Stimulated activated CD4-positive, alpha-beta T cell treated with anti-CD3 and anti-CD28 coated beads, Interleukin-1b, Interleukin-23, amount 100 ng/mL, for 1 hour (primary cell): ENCODE data around the gene PARP12.
"Not testable (repeated sequence)": the region's sequence is repeated elsewhere in the genome, so short reads cannot be mapped to it uniquely, and the experiment has no call there.

Experiments
- DNase-seq, 2 donors: peaks; one replicate each; pipeline ENCODE4 v3.0.0-alpha.2; 2020; ENCODE audit warnings: low read depth in 2 of 2

The PARP12 gene, protein sequence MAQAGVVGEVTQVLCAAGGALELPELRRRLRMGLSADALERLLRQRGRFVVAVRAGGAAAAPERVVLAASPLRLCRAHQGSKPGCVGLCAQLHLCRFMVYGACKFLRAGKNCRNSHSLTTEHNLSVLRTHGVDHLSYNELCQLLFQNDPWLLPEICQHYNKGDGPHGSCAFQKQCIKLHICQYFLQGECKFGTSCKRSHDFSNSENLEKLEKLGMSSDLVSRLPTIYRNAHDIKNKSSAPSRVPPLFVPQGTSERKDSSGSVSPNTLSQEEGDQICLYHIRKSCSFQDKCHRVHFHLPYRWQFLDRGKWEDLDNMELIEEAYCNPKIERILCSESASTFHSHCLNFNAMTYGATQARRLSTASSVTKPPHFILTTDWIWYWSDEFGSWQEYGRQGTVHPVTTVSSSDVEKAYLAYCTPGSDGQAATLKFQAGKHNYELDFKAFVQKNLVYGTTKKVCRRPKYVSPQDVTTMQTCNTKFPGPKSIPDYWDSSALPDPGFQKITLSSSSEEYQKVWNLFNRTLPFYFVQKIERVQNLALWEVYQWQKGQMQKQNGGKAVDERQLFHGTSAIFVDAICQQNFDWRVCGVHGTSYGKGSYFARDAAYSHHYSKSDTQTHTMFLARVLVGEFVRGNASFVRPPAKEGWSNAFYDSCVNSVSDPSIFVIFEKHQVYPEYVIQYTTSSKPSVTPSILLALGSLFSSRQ

DNA sequence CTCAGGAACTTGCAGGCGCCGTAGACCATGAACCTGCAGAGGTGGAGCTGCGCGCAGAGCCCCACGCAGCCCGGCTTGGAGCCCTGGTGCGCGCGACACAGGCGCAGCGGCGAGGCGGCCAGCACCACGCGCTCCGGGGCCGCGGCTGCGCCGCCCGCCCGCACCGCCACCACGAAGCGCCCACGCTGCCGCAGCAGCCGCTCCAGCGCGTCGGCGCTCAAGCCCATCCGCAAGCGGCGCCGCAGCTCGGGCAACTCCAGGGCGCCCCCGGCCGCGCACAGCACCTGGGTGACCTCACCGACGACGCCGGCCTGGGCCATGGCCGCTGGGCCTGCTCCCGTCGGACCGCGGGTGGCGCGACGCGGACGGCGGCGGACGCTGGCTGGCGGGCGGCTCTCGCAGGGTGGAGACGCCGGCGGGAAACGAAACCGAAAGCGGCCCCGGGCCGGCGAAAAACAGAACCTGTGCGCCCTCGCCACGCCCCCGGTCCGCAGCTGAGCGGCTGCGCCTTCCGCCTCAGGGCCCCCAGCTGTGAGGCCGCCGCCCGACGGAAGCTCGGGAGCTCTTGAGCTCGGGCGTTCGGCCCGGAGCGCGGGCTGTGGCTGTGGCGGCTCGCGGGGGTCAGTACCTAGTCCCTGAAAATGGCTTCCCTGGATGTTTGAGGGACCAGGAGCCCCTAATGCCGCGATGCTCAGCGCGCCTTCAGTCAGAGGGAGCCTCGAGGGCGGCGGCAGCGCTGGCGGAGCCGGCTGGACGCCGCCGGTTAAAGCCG is at the start of gene PARP12:
PARP12 (minus strand) TSS at position 424 of the 772 bp plus-strand sequence; CDS start at position 320, 104 bp downstream.
- peak; percentile 59 to 66 for DNase-seq

DNA sequence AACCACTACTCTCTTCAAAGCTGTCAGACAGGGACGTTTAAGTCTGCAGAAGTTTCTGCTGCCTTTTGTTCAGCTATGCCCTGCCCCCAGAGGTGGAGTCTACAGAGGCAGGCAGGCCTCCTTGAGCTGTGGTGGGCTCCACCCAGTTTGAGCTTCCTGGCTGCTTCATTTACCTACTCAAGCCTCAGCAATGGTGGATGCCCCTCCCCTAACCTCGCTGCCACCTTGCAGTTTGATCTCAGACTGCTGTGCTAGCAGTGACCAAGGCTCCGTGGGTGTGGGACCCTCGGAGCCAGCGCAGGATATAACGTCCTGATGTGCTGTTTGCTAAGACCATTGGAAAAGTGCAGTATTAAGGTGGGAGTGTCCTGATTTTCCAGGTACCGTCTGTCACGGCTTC is 46.0 kb upstream of the PARP12 start:
- DNase-seq, result not testable (repeated sequence)

DNA sequence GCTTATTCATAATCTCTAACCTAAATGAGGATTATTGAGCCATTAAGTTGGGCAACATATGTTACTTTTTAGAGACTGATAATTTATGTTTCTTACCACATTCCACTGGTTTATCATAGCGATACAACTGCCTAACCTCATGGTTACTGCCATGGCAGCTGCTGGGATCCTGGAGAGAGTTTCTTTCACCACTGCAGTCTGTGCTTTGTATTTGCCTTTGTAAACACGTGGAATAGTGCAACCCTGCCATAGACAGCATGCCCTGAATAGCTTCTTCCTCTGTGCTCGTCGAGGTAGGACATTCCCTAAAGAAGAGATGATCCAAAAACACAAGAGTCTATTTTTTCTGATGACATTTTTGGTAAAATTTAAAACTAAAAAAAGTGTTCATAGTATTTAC is 33.7 kb upstream of the PARP12 start:
- DNase-seq, result no peak

DNA sequence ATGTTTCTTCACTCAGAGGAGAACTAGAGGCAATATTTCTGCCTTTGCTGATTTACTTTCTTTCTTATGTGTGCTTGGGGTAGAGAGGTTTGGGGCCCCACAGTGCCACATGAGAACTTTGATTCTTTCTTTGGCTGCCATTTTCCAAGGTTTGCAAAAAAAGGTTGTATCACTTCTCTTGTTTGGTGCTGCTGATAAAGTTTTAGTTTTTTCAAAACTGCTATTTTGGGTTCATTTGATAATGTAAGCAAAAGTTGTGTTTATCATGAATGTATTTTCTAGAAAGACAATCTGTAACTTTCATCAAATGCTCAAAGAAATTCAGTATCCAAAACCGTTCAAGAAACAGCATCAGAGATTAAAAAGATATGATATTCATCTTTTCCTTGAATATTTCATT is 30.6 kb upstream of the PARP12 start:
- no peak for DNase-seq

DNA sequence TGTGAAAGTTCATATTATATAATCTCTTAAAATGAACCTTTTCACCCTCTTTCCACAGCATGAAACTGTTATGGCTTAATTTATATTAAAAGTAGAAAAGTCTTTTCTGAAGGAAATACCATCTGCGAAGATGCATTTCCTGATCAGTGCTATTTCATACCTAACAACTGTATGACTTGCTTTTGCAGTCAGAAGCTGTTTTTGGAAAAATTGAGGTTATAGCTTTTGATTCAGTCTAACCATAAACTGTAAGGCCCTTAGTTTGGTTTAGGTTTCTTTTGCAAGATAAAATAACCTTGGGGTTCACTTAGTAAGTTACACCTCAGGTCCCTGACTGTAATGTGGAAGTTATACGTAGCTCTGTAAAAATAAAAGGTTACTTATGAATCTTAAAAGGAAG is 22.7 kb upstream of the PARP12 start:
- no peak for DNase-seq

DNA sequence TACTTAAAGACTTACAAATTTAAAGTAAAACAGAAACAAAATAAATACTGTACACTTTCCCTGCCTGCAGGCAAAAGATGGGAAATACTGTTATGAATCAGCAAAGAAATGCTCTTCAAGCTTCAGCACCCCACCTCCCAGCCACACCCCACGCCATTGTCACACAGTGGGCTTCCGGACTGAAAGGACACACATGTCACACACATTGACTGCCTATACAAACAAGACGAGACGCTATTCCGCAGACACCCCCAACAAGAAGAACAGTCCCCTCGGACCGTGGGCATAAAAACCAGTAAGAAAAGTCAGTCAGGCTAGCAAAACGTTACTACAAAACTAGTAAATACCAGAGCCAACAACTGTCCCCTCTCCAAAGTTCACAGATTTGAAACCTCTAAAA is 22.2 kb upstream of the PARP12 start:
- no peak for DNase-seq

DNA sequence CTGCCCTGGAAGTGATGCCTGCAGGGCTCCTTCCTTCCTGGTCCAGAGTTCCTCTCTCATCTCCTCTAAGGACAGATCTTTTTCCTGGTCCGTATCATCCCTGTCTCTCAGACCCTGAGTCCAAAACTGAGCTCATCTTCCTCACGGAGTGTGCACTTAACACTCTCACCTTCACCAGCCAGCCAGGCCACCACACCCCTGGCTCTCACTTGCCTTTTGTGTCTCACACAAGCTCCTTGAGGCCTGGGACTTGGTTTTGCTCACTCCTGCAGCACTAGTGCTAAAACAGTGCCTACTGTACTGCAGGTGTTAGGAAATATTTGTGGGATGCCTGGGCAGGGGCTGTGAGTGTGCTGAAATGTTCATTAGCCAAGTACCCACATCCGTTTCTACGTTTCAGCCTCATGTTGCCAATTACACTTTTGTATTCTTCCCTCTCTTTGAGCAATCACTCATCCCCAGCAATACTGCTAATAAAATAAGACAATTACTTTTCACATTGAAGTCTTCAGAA is 21.4 kb upstream of the PARP12 start:
- DNase-seq, result no peak

DNA sequence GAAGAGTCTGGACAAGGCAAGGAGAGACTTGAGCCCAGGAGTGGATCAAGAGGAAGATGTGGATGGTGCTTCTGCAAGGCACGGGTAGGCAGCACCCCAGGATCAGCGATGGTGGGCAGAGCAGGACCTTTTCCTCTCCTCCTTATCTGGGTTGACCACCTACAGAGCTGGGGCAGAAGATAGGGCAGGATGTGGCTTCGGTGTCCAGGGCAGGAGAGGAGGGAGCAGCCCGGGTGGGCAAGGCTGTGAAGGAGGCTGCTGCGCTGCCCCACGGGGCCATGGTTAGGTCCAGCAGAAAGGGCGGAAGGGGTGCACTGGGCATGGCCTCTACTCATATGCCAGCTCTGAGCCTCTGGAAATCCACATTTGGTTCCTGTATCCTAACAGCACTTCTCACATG is 20.0 kb upstream of the PARP12 start:
- DNase-seq, result no peak

DNA sequence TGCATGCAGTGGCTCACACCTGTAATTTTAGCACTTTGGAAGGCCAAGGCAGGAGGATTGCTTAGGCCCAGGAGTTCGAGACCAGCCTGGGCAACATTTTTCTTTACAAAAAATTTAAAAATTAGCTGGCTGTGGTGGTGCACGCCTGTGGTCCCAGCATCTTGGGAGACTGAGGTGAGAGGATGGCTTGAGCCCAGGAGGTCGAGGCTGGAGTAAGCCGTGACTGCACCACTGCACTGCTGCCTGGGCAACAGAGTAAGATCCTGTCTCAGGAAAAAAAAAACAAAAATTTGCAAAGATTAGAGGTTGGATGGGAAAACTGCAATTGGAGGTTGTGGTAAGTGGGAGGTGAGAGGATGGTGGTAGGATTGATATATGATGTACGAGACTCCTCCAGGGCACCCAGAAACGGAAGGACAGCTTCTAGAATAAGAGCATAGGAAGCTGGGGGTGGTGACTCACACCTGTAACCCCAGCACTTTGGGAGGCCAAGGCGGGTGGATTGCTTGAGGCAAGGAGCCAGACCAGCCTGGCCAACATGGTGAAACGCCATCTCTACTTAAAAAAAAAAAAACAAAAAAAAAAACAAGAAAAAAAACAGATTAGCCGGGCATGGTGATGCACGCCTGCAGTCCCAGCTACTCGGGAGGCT is 19.1 kb upstream of the PARP12 start:
- no peak for DNase-seq

DNA sequence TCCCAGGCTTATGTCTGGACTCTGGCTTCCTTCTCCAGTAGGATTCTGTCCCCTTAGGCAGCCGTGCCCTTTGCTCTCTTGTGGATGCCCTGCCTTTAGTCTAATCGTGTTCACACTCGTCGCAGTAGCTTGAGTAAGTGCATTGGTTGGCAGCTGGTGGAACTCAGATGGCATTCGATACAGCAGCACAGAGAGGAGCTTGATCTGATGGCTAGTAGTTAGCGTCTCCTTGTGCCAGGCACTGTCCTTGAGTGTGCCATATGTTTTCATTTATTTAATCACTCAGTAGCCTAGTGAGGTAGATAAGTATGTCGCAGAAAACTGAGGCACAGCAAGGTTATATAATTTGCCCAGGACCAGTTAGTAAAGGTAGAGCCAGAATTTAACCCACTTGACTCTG is 18.2 kb upstream of the PARP12 start:
- DNase-seq, result no peak

DNA sequence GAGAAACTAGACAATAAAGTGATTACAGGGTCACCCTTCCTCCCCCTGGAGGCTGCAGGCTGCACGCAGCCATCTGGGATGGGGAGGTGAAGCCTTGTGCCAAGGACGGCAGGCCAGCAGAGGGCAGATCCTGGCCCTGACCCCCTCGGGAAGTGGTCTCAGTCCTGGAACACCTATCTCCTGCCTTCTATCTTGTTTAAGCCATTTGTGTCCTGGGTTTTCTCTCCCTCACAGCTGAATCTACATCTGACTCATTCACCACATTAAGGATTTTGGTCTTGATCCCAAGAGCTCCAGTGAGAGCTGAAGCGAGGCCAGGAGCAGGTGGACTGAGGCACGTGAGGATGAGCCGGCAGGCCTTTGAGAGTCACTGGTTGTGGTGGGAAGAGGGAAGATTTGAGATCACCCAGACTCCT is 16.4 kb upstream of the PARP12 start:
- DNase-seq, result no peak

DNA sequence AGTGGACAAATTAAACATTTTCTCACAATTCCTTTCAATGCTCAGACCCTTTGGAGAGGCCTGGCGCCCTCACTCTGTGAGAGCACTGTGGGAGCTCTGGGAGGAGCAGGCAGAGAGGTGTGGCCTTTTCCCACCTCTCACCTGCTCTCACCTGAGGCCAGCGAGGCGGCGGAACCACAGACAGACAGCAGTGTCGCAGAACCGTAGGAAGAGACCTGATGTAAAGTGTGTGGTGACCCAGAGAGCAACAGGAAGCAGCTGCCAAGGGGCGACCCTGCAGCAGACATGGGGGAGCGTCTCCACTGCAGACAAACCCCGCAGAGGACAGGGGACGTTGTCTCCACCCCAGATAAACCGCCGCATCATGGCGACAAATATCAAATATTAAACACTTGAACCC is 15.6 kb upstream of the PARP12 start:
- no peak for DNase-seq

DNA sequence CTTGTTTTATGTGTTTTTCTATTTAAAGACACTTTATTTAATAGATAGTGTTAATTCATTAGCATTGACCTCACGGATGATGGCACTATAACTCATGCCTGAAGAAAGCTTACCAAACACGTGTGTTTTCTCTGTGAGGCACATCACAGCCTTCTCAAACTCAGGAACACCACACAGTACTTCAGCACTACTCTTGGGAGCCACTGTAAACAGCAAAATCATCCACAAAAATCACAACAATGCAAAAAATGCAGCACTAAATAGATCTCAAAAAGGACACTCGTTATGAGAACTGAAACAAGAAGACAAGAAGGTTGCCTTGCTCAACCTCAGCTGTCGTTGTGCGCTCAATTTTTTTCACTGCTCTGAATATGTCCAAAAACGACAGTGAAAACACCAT is 12.0 kb upstream of the PARP12 start:
- no peak for DNase-seq

DNA sequence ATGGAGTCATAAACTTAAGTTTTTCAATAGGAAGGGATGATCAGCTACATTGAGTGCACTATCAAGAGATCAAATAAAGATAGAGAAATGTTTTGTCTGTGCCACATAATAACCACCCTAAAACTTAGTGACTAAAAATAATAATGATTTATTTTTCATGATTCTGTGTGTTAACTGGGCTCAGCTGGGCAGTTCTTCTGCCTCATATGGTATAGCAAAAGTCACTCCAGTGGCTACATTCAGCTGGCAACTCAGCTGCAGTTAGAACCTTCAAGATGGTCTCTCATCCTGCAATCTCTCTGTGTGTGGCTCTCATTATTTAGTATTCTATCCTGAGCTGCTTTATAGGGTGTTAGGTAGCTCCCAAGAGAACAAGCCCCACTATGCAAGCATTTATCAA is 7.8 kb upstream of the PARP12 start:
- DNase-seq, result no peak

DNA sequence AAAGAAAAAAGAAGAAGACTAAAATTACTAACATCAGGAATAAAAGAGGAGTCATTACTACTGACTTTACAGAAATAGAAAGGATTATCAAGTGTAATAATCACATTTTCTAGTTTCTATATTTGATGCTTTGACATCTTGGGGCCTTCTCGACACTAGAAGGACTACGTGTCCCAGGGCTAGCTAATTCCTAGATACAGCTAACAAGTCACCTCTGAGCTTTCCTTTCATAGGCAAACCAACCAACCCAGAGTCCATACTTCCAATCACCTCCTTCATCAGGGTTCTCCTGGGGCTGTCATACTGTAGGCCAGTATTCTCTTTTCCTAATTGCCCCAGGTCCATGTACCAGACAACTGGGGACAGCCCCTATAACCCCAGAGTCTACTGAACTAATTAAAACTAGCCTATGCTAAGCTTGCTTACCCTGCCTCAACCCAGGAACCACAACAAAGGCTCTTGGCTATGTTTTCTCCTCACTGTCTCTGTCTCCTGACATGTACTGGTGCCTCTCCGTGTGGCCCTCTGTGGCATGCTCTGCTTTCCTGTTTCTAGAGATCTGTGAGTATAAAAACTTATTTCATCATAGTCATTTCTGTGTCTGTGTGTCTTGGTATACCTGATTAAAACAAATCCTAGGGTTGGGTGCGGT is 6.7 kb upstream of the PARP12 start:
- no peak for DNase-seq

DNA sequence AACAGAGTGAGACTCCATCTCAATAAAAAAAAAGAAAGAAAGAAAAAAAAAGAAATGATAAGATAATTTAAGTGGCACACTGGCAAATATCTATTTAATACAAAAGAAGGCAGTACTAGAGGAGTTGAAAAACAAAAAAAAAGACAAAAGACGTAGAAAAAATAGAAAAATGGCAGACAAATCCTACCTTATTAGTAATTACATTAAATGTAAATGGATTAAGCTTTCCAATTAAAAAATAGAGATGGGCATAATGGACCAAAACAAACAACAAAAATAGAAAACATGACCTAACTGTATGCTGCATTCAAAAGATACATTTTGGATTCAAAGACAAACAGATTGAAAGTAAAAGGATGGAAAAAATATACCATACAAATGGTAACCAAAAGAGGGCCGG is 5.3 kb upstream of the PARP12 start:
- no peak for DNase-seq

DNA sequence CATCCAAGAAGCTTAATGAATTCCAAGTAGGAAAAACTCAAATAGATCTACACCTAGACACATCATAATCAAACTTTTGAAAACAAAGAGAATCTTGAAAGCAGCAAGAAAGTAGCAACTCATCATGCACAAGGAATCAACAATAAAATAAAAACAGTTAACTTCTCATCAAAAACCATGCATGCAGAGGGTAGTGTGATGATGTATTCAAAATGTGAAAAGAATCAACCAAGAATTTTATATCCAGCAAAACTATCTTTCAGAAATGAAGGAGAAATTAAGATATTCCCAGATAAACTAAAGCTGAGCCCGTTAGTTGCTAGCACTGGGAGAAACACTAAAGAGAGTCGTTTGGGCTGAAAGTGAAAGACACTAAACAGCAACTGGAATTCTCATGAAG is 4.3 kb upstream of the PARP12 start:
- DNase-seq, result no peak

DNA sequence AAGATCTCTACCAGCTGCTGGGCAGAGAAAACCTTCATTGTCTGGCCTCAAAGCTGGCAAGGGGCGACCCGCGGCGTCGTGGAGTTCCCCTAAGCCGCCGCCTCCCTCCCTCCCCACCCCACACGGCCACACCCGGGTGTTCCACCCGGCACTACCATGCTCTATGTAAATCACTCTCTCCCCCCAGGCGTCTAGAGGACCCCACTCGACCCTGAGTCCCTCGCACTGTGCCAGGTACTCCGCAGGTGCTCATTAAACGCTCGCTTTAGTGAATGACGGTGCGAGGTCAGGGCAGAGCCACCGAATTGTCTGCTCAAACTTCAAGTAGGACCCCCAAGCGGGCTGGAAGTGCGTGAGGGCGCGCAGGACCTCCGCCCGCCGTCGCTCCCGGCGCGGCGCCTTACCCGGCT is 628 bp downstream of the PARP12 start:
- DNase-seq, result no peak

DNA sequence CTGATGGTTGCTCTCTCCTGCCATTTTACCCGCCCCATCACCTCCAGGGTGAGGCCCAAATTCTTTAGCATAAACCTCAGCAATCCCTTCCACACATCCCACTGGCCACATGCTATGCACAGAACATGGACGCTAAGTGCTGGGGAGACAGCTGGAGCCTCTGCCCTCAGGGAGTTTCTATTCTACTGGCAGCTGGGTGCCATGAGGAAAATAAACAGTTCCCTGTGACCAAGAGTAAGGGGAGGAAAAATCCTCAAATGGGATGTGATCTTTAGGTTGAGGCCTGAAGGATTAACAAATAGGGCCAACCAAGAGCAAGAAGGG is 1.2 kb downstream of the PARP12 start:
- no peak for DNase-seq

DNA sequence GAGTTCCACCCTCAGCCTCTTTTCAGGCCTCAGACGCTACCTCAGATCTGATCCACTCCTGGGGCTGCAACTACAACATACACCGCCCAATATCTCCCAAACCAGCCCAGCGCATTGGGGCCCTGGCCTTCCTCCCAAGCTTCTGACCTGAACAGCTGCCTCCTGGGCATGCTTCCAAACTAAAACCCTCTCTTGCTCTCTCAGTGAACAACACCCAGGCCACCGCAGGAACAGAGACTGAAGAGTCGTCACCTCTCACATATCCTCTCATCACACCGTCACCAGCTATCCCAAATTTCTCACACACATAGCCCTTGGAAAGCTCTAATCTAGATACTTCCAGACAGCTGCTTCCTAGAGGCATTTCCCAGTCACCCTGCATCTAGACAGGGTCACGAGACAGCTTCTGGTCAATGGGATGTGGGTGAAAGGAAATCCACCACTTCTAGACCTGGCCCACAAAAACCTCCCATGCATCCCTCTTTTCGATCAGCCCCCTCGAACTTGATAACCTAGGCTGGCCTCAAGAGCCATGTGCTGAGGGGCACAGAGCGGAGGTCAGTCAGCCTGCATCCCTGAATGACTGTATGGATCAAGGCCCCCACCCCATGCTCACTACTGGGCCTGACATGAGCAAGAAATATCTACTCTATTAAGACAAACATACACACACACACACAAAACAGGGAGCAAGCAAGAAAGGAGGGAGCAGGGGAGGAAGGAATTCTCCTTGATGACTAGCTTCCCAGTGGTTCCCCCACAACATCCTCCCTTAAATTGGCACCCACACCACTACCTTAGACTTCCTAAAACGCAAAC is 1.8 kb downstream of the PARP12 start:
- no peak for DNase-seq

DNA sequence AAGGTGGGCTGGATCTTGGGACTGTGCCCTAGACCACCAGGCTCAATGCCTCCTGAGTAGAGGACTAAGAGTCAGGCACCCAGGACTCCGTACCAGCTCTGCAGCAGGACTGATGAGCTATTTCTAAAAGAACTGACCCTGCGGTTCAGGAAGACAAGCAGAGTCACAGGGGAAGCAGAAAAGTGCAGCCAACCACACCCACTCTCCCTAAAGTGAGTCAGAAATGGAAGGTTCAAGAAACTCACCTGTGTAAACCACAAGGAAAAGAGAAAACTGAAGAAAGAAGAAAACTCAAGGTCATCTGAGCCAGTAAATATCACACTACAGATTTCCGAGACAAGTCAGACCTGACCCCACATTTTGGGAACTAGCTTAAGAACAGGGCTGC is 2.5 kb downstream of the PARP12 start:
- DNase-seq, result no peak
